CD4-positive, alpha-beta T cell treated with Interferon gamma for 1 hour (primary cell): ENCODE measurements around the gene MARK4.
"Not testable (repeated sequence)": the region's sequence is repeated elsewhere in the genome, so short reads cannot be mapped to it uniquely, and the experiment has no call there.

Source experiments
- DNase-seq: peaks from one replicate; pipeline ENCODE4 v3.0.0-alpha.2; 2020

MARK4 gene

DNA sequence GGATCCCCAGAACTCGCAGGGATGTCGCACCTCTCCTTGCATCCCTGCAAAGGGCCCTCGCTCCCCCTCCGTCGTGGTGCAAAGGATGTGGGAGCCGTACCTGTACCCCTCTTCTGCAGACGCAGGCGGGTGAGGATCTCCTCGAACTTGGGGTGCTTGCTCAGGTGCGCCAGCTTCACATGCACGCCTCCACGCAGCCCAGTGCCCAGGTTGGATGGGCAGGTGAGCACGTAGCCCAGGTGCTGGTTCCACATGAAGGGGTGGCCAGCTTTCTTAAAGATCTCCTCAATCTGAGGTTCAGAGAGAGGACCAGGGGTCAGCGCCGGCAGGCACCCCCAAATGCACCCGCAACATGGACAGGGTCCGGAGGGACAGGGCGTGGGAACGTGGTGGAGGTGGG is 56.3 kb downstream of the MARK4 start:
- DNase-seq: no peak

DNA sequence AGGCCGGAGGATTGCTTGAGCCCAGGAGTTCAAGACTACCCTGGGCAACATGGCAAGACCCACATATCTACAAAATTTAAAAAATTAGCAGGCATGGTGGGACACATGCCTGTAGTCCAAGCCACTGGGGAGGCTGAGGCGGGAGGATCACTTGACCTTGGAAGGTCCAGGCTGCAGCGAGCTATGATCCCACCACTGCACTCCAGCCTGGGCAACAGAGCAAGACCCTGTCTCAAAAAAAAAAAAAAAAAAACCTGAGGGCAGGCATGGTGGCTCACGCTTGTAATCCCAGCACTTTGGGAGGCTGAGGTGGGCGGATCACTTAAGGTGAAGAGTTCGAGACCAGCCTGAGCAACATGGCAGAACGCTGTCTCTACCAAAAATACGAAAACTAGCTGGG is 58.3 kb downstream of the MARK4 start:
- not testable (repeated sequence) for DNase-seq

DNA sequence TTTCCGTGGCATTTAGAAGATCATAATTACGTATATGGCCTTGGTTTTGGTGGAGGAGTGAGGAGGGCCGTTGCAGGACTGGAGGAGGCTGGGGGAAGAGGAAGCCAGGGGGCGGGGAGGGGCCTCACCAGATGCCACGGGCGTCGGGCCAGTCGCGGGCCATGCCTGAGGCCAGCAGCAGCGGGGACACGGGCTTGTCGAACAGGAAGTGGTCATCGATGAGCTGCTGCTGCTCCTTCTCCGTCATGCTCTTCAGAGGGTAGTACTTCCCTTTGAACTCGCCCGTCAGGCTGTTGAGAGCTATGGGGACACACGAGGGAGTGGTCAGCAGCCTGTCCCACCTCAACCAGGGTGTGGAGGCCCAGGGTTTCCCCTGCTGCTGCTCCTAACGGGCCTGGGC is 60.5 kb downstream of the MARK4 start:
- DNase-seq: peak; percentile 36

DNA sequence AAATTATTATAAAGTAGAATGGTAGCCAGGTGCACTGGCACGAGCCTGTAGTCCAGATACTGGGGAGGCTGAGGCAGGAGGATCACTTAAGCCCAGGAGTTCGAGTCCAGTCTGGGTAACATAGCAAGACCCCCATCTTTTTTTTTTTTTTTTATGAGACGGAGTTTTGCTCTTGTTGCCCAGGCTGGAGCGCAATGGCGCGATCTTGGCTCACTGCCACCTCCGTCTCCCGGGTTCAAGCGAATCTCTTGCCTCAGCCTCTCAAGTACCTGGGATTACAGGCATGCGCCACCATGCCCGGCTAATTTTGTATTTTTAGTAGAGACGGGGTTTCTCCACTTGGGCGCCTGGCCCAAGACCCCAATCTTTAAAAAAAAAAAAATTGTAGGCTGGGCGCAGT is 61.2 kb downstream of the MARK4 start:
- not testable (repeated sequence) for DNase-seq

DNA sequence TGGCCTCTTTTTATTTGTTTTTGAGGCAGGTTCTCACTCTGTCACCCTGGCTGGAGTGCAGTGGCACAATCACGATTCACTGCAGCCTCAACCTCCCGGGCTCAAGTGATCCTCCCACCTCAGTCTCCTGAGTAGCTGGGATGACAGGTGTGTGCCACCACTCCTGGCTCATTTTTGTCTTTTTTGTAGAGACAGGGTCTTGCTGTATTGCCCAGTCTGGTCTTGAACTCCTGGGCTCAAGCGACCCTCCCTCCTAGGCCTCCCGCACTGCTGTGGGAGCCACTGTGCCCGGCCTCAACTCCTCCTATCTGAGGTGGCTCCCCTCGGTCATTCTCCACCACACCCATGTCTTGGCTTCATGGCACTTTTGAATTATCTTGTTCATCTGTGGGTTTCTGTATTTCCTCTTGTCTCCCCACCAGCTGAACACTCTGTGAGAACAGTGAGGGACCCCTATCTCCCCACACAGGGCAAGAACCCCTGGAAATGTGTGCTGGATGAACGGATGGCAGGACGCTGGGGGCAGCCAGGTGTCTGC is 63.7 kb downstream of the MARK4 start:
- DNase-seq: no peak

DNA sequence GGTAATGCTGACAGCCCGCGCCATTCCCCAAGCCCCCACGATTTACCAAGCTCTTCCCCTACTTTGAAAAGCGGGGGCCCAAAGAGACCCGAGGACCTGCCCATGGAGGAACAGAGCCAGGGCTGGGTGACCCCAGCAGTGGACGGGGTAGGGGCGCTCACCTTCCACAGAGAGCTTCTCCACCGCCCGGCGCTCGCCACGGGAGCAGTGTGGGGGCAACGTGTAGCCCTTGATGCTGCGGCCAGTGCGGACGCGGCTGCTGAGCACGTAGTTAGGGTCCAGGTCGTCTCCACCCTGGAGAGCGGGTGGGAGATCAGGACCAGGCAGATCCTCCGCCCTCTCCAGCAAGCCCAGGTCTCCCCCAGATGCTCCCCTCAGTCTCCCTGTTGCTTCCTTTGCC is 64.2 kb downstream of the MARK4 start:
- no peak for DNase-seq

DNA sequence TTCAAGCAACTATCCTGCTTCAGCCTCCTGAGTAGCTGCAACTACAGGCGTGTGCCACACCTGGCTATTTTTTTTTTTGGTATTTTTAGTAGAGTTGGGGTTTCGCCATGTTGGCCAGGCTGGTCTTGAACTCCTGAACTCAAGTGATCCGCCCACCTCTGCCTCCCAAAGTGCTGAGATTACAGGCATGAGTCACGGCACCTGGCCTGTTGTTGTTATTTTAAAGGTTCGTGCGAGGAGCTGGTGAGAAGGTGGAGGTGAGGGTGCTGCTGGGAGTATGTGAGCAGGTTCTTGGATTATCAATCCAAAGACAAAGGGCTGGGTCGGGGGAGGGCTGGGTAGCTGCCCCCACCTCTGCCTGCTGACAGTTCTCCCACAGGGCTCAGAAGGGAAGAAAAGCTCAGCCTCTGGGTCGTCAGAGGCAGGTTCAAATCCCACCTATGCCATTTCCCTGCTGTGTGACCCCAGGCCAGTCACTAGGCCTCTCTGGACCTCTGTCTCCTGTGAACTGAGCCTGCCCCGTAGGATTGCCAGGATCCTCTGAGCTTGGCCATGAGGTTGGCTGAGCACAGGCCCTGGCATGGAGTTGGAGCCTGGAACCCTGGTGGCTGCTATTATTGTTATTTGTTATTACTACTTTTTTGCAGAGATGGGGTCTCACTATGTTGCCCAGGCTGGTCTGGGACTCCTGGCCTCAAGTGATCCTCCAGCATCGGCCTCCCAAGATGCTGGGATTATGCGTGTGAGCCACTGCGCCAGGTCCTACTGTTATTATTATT is 70.1 kb downstream of the MARK4 start:
- DNase-seq: no peak

DNA sequence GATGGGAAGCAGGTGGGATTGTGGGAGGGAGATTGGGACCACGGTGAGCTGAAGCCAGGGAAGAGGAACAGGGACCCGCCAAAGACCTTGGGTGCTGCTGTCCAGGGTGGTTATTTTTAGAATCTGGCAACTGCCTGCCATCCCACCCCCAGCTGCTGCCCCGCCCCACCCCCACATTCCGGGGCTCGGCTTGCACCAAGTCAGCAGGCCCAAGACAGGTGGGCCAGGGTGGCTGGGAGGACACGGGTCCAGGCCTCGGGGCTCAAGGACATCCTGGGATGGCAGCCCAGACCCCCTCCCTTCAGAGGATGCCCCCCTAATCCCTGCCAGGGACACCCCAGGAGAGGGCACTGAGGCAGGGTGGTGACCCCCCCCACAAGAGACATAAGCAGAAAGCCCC is 70.8 kb downstream of the MARK4 start:
- no peak for DNase-seq

DNA sequence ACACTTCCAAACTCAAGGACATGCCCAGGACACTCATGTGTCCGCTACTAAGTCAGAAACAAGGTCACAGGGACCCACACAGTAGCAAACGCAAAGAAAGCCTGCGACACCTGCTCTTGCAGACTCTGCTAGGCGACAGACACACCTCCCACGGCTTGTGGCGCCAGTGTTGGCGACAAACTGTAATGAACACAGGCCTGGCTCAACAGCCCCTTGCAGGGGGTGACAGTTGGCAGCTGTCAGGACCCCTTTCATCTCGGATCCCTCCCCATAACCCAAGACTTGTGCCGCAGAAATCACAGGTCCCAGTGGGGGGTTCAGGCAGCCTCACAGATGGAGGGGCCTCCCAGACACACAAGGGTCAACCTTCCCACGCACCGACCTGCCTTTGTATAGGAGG is 71.2 kb downstream of the MARK4 start:
- no peak for DNase-seq

DNA sequence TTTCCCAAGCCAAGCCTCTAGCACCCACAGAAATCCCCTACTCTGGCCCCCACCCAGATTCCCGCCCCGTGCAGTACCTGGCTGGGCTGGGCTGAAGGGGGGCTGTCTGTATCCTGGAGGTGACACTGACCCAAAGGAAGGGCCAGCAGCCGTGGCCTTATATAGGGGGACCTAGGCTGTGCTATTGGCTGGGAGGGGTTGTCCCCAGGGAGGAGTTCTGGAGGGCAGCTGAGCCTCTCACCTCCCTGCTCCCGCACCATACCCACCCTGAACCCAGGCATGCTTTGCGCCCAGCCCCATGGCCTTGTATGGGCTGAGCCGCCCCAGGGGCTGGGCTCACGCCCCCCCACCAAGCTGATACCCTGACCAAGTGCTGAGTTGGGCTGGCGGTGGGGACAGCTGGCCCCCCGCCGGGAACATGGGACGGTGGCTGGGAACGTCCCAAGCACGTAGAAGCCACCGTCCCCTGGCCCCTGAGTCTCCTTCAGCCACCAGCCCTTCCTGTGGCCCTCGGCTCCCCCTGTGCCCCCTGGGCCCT is 71.7 kb downstream of the MARK4 start, which contains the start of gene CKM:
Gene CKM (minus strand): TSS at position 132 of the 538 bp plus-strand sequence. CDS start 3,162 bp downstream, outside the sequence.
- DNase-seq: no peak

DNA sequence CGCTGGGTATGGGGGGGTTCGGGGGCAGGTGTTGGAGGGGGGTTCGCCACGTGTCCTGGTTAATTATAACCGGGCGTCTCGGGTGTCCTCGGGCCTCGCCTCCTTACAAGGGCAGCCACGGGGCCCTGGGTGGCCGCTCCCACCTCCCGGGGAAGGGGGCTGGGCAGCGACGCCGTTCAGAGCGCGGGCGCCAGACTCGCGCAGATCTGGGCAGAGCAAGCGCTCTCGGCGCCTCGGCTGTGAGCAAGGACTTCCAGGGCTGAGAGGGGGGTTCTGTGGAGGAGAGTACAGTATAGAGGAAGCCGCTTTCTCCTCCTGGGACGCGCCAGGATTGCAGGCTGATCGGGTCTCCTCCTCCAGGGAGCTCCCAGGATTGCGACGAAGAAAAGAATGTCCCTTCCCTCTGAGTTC is 72.6 kb downstream of the MARK4 start:
- no peak for DNase-seq

DNA sequence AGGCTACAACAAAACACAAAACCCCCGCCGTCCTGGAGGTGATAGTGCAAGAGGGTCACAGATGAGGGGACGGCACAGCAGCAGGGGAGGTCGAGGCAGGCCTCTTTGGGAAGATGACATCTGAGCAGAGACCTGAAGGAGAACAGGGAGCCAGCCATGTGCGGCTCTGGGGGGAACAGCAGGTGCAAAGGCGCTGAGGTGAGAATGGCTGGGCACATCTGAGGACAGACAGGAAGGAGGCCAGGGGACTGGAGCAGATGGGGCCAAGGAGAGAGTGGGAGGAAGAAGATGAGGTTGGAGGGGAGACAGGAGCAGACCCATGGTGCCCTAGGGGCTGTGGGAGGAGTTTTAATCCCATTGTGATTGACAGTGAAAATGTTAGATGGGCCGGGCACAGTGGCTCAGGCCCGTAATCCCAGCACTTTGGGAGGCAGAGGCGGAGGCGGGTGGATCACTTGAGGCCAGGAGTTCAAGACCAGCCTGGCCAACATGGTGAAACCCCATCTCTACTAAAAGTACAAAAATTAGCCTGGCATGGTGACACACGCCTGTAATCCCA is 73.4 kb downstream of the MARK4 start:
- no peak for DNase-seq

DNA sequence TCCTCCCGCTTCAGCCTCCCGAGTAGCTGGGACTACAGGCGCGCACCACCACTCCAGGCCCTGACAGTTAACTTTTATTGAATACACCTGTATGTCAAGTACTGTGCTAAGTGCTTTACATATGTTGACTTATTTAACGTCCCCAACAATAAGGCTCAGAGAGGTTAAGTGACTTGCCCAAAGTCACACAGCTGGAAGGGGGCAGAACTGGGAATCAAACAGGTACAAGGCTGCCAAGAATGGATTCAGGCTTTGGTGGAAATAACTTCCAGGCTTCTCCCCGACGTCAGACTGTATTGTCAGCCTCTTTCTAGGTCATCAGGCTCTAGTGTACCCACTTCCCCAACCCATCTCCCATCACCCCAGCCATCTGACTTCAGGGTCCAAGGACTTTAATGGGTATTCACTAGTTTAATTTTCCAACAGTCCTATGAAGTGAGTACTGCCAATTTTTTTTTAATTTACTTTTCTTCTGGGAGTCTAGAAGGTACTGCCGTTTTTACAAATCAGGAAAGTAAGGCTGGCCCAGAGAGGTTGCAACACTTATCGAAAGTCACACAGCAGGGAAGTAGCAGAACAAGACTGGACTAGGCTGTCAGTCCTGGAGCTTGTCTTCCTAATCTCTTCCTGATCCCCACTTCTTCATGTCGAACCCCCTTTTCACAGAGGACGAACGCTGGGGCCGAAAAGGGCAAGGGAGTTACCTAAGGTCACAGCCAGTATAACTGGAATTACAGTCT is 76.5 kb downstream of the MARK4 start:
- no peak for DNase-seq

DNA sequence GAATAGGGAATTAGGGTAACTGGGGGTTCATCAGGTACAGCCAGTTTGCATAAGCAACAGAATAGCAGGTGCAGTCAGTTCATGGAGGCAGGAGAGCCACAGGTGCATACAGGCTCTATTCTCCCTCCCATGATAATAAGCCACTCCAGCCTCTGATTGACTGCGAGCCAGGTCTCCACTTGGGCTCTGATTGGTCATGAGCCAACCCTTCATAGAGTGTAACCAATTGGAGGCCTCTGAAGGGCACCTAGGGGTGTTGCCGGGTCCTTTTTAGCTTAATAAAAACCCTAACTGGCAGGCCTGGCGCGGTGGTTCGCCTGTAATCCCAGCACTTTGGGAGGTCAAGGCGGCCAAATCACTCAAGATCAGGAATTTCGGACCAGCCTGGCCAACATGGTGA is 80.3 kb downstream of the MARK4 start:
- DNase-seq: no peak

DNA sequence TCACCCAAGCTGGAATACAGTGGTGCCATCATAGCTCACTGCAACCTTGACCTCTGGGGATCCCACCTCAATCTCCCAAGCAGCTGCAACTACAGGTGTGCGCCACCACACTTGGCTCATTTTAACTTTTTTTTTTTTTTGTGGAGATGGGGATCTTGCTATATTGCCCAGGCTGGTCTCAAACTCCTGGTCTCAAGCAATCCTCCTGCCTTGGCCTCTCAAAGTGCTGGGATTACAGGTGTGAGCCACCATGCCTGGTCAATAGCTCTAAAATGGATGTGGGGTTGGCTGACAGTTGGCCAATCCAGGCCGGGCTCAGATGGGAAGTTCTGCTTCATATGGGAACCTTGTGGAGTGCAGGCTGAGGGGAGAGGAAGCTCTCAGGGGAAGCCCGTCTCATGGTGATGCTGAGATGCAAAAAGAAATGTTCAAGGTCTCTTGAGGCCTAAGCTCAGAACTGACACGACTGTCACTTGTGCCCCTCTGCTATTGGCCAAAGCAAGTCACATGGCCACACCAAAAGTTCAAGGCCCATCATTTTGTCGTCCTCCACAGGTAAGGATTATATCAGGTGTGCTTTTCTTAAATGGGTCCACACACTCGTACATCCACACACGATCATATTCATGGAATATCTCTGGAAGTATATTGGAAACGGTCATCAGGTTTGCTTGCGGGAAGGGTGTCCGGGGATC is 82.7 kb downstream of the MARK4 start:
- DNase-seq: no peak

DNA sequence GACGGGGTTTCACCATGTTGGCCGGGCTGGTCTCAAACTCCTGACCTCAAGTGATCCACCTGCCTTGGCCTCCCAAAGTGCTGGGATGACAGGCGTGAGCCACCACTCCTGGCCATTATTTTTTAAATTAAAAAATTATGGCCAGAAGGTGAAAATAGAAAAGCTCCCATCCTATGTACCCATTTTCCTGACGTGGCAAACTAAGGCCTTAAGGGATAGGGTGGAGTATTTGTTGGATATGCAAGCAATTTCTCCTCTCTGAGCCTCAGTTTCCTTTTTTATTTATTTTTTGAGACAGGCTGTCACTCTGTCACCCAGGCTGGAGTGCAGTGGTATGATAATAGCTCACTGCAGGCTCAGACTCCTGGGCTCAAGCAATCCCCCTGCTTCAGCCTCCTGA is 83.8 kb downstream of the MARK4 start:
- not testable (repeated sequence) for DNase-seq

DNA sequence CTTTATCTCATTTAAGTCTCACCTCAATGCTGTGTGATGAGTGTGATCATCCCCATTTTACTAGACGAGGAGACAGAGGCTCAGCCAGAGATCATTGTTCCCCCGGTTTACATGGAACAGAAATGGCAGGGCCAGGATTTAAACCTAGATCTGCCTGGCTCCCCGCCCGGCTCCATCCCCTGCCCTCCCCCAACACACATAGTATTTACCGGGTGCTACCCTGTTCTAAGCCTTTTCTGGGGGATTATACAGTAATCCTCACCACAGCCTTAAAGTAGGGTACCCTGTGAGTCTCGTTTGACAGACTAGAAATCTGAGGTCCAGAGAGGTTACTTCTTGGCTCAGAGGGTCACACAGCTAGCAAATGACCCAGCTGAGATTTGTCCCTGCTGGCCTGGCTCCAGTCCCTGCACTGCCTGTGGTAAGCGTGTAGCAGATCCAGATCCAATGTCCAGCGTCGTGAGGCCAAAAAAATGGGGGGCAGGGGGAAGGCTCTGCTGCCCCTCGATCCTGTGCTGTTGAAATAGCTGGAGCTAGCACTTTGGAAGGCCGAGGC is 85.7 kb downstream of the MARK4 start:
- no peak for DNase-seq

DNA sequence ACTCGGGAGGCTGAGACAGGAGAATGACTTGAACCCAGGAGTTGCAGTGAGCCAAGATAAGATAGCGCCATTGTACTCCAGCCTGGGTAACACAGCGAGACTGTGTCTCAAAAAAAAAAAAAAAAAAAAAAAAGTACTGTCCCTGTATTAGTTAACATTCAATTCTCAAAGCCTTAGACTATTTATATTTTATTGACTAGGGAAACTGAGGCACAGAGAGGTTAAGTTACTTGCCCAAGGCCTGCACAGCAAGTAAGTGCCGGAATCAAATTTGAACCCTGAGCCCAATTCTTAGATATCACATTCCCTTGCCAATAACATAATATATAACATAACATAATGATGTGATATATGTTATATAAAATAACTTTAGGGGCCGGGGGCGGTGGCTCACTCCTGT is 88.6 kb downstream of the MARK4 start:
- DNase-seq: no peak

DNA sequence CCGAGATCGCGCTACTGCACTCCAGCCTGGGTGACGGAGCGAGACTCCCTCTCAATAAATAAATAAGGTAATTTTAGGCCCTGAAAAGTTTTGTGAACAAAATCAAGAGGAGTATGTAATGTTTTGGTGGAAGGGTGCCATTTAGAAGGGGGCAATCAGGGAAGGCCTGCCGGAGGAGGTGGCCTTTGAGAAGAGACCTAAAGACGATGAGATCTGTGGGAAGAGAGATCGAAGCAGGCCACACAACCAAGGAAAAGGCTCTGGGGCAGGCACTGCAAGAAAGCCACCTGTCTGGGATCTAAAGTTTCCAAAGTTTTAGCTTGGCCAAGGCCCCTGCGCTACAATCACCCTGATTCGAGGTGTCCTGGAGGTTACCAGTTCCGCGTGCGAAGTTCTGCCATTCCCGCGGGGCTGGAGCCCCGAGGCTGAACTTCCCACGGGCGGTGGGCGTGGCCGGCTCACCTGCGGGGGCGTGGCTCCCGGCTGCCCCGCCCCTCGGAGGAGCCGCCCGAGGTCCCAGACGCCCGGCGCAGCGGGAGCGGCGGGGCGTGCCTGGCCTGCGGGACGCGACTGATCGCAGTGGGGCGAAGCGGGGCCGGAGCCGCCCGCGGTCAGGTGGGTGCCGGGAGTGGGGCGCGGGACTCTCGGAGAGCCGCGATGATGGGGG is 89.3 kb downstream of the MARK4 start, which contains the start of gene KLC3:
Gene KLC3 (plus strand): TSS at position 519 of the 667 bp plus-strand sequence. CDS start 4,792 bp downstream, outside the sequence.
- DNase-seq: no peak

DNA sequence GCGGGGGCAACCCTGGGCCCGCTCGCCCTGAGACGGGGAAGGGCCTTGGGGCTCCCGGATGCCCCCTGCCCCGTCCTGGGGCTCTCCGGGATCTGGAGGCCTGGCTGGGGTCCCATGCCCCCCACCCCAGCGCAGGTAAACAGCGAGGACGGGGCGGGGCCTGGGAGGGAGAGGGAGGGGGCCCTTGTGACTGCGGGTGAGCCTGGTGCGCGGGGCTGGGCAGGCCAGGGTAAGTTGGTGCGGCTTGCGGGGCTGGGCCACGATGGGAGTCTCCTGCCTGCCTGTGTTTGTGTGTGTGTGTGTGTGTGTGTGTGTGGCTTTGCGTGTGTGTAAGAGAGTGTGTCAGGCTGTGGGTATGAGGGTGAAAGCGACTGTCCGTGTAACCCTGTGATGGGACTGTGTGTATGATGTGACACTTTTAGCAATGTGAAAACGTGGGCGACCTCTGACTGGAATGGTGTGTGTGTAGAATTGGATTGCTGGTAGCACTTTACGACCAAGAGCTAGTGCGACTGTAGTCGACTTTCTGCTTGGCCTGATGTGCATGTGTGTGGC is 89.9 kb downstream of the MARK4 start:
- DNase-seq: no peak

DNA sequence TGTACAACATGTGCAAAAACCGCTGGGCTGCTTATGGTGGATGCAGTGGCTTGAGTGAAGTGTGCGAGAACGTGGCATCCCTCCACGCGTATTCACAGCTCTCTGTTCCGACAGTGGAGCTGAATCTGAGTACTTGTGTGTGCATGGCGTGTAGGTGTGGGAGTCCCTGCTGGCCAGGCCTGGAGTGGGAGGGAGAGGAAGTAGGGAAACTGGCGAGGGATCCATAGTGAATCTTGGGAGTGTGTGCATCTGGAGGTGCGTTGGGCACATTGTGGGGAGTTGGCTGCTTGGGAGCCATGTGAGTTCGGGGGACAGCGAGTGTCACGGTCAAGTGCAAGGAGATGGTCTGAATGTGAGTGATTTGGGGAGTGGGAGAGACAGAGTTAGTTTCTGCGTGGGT is 91.8 kb downstream of the MARK4 start:
- DNase-seq: no peak
